Measurements from ENCODE around the gene DENND1A. TPM values are rescaled to one million over a fixed set of nuclear protein-coding genes. Genes with fewer than 3 reads are reported as not detected.

Gene DENND1A
- total and polyA plus RNA-seq, 2 of the 13 experiments (the other 11 are each of a cell fraction or from before 2014, with no cell fraction given) = 14.8 to 30.1 TPM

- no peak for TF ChIP-seq RBAK (CRISPR knock-in tag; IDR thresholded peaks at IDR 0.05)
These were observed 491.6 kb downstream of the DENND1A start (continued) for GRCh38 chr9:123438321-123438720.

- ATAC-seq = no peak
- DNase-seq (ENCODE audit: low spot score) = no peak
- H3K4me1 ChIP-seq (ENCODE audit: insufficient read depth, low read length) = peaks cover 46% of the 10 kb centered on the region
- no peak overlapping the region for H3K9ac ChIP-seq (ENCODE audit: insufficient read depth, low read depth, low read length)
- H3K9me3 ChIP-seq (ENCODE audit: low read length) = no peaks in the 10 kb centered on the region
- no peaks in the 10 kb centered on the region for H4K20me1 ChIP-seq (ENCODE audit: insufficient read depth, low read length)
- no peak overlapping the region for H3K4me2 ChIP-seq (ENCODE audit: low read depth, low read length)
- in situ Hi-C loops (cut with HindIII; ENCODE audit: extremely low pct_ligation_motif_present, low pct_unique_long_range_greater_than_20kb) (no loop called here), intact Hi-C loops (cut with micrococcal nuclease; ENCODE audit: unreplicated experiment) (no loop called here)
- H3K79me2 ChIP-seq (ENCODE audit: insufficient read depth, low read length) = no peaks in the 10 kb centered on the region
- BruUV-seq (replicated peaks) = no TSS peak
- POLR2A ChIA-PET = no interaction called here
- H3K36me3 ChIP-seq (replicated peaks in 1 of 2; ENCODE audit: control insufficient read depth in 1 of 2, insufficient read depth in 2 of 2, low read length in 2 of 2) = peaks cover 8 to 15% of the 10 kb centered on the region in 2 experiments
- FAIRE-seq = no peak
- CTCF ChIA-PET (ENCODE audit: low intra/inter-chr PET ratio, low total read pairs) = no interaction called here
- H3K4me3 ChIP-seq (replicated peaks in 1 of 3; ENCODE audit: insufficient read depth in 1 of 3, low read depth in 2 of 3, low read length in 3 of 3) = no peak overlapping the region
- no peak overlapping the region for H2AFZ ChIP-seq (ENCODE audit: low read length)
- H3K27me3 ChIP-seq (ENCODE audit: control insufficient read depth in 1 of 2, insufficient read depth in 2 of 2, low read length in 2 of 2) = no peaks in the 10 kb centered on the region
- no peak for TF ChIP-seq PAX8 (CRISPR knock-in tag; IDR thresholded peaks at IDR 0.05; ENCODE audit: borderline replicate concordance)
- TF ChIP-seq NR2F1 (CRISPR knock-in tag; IDR thresholded peaks at IDR 0.05) = no peak
- TF ChIP-seq ZNF891 (CRISPR knock-in tag; IDR thresholded peaks at IDR 0.05) = no peak
- no peak for TF ChIP-seq ZNF709 (CRISPR knock-in tag; IDR thresholded peaks at IDR 0.05)
- no peak for TF ChIP-seq CBX5 (CRISPR knock-in tag; IDR thresholded peaks at IDR 0.05; ENCODE audit: borderline replicate concordance)
- TF ChIP-seq ZNF207 (IDR thresholded peaks at IDR 0.05; ENCODE audit: borderline replicate concordance) = no peak
- no peak for TF ChIP-seq ATF1 (CRISPR knock-in tag; IDR thresholded peaks at IDR 0.05)
- no peak for TF ChIP-seq ZNF672 (CRISPR knock-in tag; IDR thresholded peaks at IDR 0.05)
- no peak for TF ChIP-seq NFE2 (CRISPR knock-in tag; IDR thresholded peaks at IDR 0.05)
- TF ChIP-seq ZNF720 (CRISPR knock-in tag; IDR thresholded peaks at IDR 0.05) = no peak
- TF ChIP-seq ARHGAP35 (CRISPR knock-in tag; IDR thresholded peaks at IDR 0.05; ENCODE audit: borderline replicate concordance) = no peak
- no peak for TF ChIP-seq SMARCC2 (IDR thresholded peaks at IDR 0.05)
- no peak for TF ChIP-seq PCBP1 (IDR thresholded peaks at IDR 0.05; ENCODE audit: borderline replicate concordance, low read depth, low read length)
- TF ChIP-seq ZKSCAN5 (CRISPR knock-in tag; IDR thresholded peaks at IDR 0.05) = no peak
- WGBS (ENCODE audit: low lambda C conversion rate) = no CpG with 5 or more reads among the region's 8 CpGs
- no peak overlapping the region for H3K27ac ChIP-seq (ENCODE audit: extremely low read length, insufficient read depth, low read length)
These were observed 492.7 kb downstream of the DENND1A start for GRCh38 chr9:123437201-123437600.
